Peyer's patch (tissue), 4 donors: Measurements from ENCODE around the gene YTHDF1.
"Not testable (repeated sequence)": the region's sequence is repeated elsewhere in the genome, so short reads cannot be mapped to it uniquely, and the experiment has no call there.

ENCODE experiments used
- CTCF ChIP-seq, 6 experiments: fragments of 450-650 bp in 4 of 6; fragments of 200-600 bp in 2 of 6; sonication (generic) in 1 of 6; IDR thresholded peaks; one replicate each; pipeline ENCODE4 v1.5.1; 2017 to 2019; ENCODE audit warnings: antibody characterized with exemption in 6 of 6, mild to moderate bottlenecking in 3 of 6, moderate library complexity in 1 of 6
- POLR2A ChIP-seq, 2 donors: fragments of 450-650 bp; IDR thresholded peaks; one replicate each; pipeline ENCODE4 v1.5.1; 2017; ENCODE audit warnings: antibody characterized with exemption in 2 of 2, mild to moderate bottlenecking in 2 of 2, moderate library complexity in 2 of 2

GRCh38 chr20:63157431-63157830 lies 58.5 kb downstream of the YTHDF1 start:
- not testable (repeated sequence) for TF ChIP-seq POLR2A, CTCF (IDR thresholded peaks at IDR 0.05)
